WTC11 (cell line): ENCODE results near the gene SMC1B. TPM values are rescaled to one million over a fixed set of nuclear protein-coding genes. Genes with fewer than 3 reads are reported as not detected.

Source experiments
- ATAC-seq: fragments of 200-7000 bp; cut with Tn5 transposase; 2 replicates; pipeline ENCODE4 v1.10.0; 2021; ENCODE audit warnings: mild to moderate bottlenecking, moderate library complexity
- CTCF ChIA-PET: fragments of 300-600 bp; sonication (Branson Sonifier 250); formaldehyde crosslinking; loops from one replicate; lab custom pipeline; 2021; ENCODE audit warnings: antibody characterized with exemption; lab: Charles Lee
- POLR2A ChIA-PET: fragments of 350-600 bp; sonication (Branson Sonifier 250); formaldehyde crosslinking; loops from one replicate; lab custom pipeline; 2021; ENCODE audit warnings: antibody characterized with exemption; lab: Charles Lee
- DNase-seq: peaks from one replicate; pipeline ENCODE4 v3.0.0; 2021; ENCODE audit warnings: low spot score
- H3K27ac Mint-ChIP-seq: 2 replicates; pipeline ENCODE4 v1.8.0; 2021; ENCODE audit warnings: mixed read lengths
- H3K27me3 Mint-ChIP-seq: 2 replicates; pipeline ENCODE4 v1.8.0; 2021; ENCODE audit warnings: low read depth, mild to moderate bottlenecking, moderate library complexity, mixed read lengths
- H3K36me3 Mint-ChIP-seq: 2 replicates; pipeline ENCODE4 v1.8.0; 2021; ENCODE audit warnings: mixed read lengths
- H3K4me1 Mint-ChIP-seq: 2 replicates; pipeline ENCODE4 v1.8.0; 2022; ENCODE audit warnings: mixed read lengths
- H3K4me3 Mint-ChIP-seq: 2 replicates; pipeline ENCODE4 v1.8.0; 2021; ENCODE audit warnings: mild to moderate bottlenecking, moderate library complexity, mixed read lengths
- H3K9me3 Mint-ChIP-seq: 2 replicates; pipeline ENCODE4 v1.8.0; 2021; ENCODE audit warnings: mixed read lengths
- ATF1 ChIP-seq: sonication (generic); formaldehyde crosslinking; IDR thresholded peaks from 2 replicates; pipeline ENCODE4 v1.8.1; 2023; ENCODE audit warnings: mild to moderate bottlenecking, moderate library complexity, missing genetic modification reagents
- CBFB ChIP-seq: sonication (generic); formaldehyde crosslinking; IDR thresholded peaks from 2 replicates; pipeline ENCODE4 v1.8.1; 2022; ENCODE audit warnings: mild to moderate bottlenecking, low read depth, missing genetic modification reagents
- FOXP1 ChIP-seq: sonication (generic); formaldehyde crosslinking; IDR thresholded peaks from 2 replicates; pipeline ENCODE4 v1.8.0; 2022; ENCODE audit warnings: missing genetic modification reagents, mild to moderate bottlenecking, moderate library complexity, borderline replicate concordance
- HMGA2 ChIP-seq: fragments of 250-450 bp; sonication (Bioruptor Pico); IDR thresholded peaks from 2 replicates; pipeline ENCODE4 v1.4.0; 2021; ENCODE audit warnings: mild to moderate bottlenecking, moderate library complexity
- KAT7 ChIP-seq: sonication (generic); formaldehyde crosslinking; IDR thresholded peaks from 2 replicates; pipeline ENCODE4 v1.8.1; 2023; ENCODE audit warnings: missing genetic modification reagents, mild to moderate bottlenecking, borderline replicate concordance
- MYBL2 ChIP-seq: sonication (generic); formaldehyde crosslinking; IDR thresholded peaks from 2 replicates; pipeline ENCODE4 v1.8.1; 2023; ENCODE audit warnings: mild to moderate bottlenecking, moderate library complexity, missing genetic modification reagents
- NR3C1 ChIP-seq: sonication (generic); formaldehyde crosslinking; conservative IDR thresholded peaks from 2 replicates; pipeline ENCODE4 v1.8.1; 2023; ENCODE audit warnings: low read depth, mild to moderate bottlenecking, missing genetic modification reagents
- SMAD3 ChIP-seq: sonication (generic); formaldehyde crosslinking; IDR thresholded peaks from 2 replicates; pipeline ENCODE4 v1.8.0; 2022; ENCODE audit warnings: missing genetic modification reagents, mild to moderate bottlenecking, borderline replicate concordance
- TEAD1 ChIP-seq: sonication (generic); formaldehyde crosslinking; IDR thresholded peaks from 2 replicates; pipeline ENCODE4 v1.8.0; 2022; ENCODE audit warnings: mild to moderate bottlenecking, missing genetic modification reagents
- ZNF219 ChIP-seq: sonication (generic); formaldehyde crosslinking; IDR thresholded peaks from 2 replicates; pipeline ENCODE4 v1.8.0; 2023; ENCODE audit warnings: missing genetic modification reagents, mild to moderate bottlenecking, borderline replicate concordance
- total RNA-seq: library from RNA; stranded (reverse); gene quantifications from 3 replicates; pipeline ENCODE4 v1.2.3, GENCODE V29; 2021
- TF ChIP-seq, protein P1 (sequence below): sonication (generic); formaldehyde crosslinking; conservative IDR thresholded peaks from 2 replicates; pipeline ENCODE4 v1.8.1; 2023; ENCODE audit warnings: mild to moderate bottlenecking, low read depth, missing genetic modification reagents, moderate library complexity
- TF ChIP-seq, protein P2 (sequence below): sonication (generic); formaldehyde crosslinking; IDR thresholded peaks from 2 replicates; pipeline ENCODE4 v1.8.1; 2022; ENCODE audit warnings: low read depth, mild to moderate bottlenecking, moderate library complexity, missing genetic modification reagents, borderline replicate concordance
- TF ChIP-seq, protein P3 (sequence below): sonication (generic); formaldehyde crosslinking; IDR thresholded peaks from 2 replicates; pipeline ENCODE4 v1.8.1; 2022; ENCODE audit warnings: missing genetic modification reagents, borderline replicate concordance
- TF ChIP-seq, protein P4 (sequence below): fragments of 250-450 bp; sonication (Bioruptor Pico); conservative IDR thresholded peaks from 2 replicates; pipeline ENCODE4 v1.9.0; 2021; ENCODE audit warnings: mild to moderate bottlenecking
- TF ChIP-seq, protein P5 (sequence below): sonication (generic); formaldehyde crosslinking; IDR thresholded peaks from 2 replicates; pipeline ENCODE4 v1.8.0; 2023; ENCODE audit warnings: mild to moderate bottlenecking, missing genetic modification reagents

The SMC1B gene
- total RNA-seq, 1 experiment from 2014 or later = 0.07 TPM

DNA sequence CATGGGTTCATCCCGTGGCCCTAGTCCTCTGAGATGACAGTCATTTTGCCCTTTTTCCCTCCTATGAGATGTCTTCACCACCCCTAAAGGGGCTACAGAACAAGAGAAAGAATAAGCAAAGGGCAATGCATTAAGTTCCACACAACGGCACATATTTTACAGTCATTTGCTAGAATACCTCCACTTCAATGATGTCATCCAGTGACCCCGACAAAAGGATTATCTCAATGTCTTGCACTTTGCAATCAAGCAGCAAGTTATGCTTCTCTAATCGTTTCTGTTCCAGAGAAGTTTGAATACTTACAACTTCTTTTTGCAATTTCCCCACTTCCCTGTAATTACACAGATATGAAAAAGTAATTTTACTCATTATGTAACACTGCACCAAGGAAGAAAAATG is 53.8 kb downstream of the SMC1B start:
- no peak for ATAC-seq
- Mint-ChIP-seq H3K36me3 (no peaks in the 10 kb centered on the region), H3K9me3 (no peaks in the 10 kb centered on the region), H3K4me3 (no peak overlapping the region), H3K27me3 (no peaks in the 10 kb centered on the region; the same call in 1 of the 2 replicates), H3K27ac (no peak overlapping the region), H3K4me1 (no peaks in the 10 kb centered on the region)
- TF ChIP-seq FOXP1 (CRISPR knock-in tag) = no peak
- TF ChIP-seq, protein P1, sequence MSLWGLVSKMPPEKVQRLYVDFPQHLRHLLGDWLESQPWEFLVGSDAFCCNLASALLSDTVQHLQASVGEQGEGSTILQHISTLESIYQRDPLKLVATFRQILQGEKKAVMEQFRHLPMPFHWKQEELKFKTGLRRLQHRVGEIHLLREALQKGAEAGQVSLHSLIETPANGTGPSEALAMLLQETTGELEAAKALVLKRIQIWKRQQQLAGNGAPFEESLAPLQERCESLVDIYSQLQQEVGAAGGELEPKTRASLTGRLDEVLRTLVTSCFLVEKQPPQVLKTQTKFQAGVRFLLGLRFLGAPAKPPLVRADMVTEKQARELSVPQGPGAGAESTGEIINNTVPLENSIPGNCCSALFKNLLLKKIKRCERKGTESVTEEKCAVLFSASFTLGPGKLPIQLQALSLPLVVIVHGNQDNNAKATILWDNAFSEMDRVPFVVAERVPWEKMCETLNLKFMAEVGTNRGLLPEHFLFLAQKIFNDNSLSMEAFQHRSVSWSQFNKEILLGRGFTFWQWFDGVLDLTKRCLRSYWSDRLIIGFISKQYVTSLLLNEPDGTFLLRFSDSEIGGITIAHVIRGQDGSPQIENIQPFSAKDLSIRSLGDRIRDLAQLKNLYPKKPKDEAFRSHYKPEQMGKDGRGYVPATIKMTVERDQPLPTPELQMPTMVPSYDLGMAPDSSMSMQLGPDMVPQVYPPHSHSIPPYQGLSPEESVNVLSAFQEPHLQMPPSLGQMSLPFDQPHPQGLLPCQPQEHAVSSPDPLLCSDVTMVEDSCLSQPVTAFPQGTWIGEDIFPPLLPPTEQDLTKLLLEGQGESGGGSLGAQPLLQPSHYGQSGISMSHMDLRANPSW (CRISPR knock-in tag) = no peak
- no peak for TF ChIP-seq ZNF219 (CRISPR knock-in tag)
- TF ChIP-seq KAT7 (CRISPR knock-in tag) = no peak
- TF ChIP-seq, protein P2, sequence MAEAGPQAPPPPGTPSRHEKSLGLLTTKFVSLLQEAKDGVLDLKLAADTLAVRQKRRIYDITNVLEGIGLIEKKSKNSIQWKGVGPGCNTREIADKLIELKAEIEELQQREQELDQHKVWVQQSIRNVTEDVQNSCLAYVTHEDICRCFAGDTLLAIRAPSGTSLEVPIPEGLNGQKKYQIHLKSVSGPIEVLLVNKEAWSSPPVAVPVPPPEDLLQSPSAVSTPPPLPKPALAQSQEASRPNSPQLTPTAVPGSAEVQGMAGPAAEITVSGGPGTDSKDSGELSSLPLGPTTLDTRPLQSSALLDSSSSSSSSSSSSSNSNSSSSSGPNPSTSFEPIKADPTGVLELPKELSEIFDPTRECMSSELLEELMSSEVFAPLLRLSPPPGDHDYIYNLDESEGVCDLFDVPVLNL (CRISPR knock-in tag) = no peak
- POLR2A ChIA-PET = no interaction called here
- no peak for DNase-seq
- CTCF ChIA-PET = no interaction called here

DNA sequence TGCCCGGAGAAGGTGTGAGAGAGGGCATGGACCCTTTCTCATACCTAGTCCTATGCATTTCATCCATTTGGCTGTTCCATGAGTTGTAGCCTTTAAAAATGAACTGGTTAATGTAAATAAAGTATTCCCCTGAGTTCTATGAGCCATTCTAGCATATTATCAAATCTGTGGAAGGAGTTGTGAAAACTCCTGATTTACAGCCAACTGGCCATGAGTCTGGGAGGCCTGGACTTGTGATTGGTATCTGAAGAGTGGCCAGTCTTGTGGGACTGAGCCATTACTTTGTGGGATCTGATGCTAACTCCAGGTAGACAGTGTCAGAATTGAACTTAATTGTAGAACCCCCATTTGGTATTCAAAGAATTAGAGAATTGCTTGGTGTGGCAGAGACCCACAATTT is 55.3 kb downstream of the SMC1B start:
- no peaks in the 10 kb centered on the region for H3K36me3 Mint-ChIP-seq
- no peaks in the 10 kb centered on the region; the same call in 1 of the 2 replicates for H3K27me3 Mint-ChIP-seq
- POLR2A ChIA-PET = no interaction called here
- TF ChIP-seq, protein P3, sequence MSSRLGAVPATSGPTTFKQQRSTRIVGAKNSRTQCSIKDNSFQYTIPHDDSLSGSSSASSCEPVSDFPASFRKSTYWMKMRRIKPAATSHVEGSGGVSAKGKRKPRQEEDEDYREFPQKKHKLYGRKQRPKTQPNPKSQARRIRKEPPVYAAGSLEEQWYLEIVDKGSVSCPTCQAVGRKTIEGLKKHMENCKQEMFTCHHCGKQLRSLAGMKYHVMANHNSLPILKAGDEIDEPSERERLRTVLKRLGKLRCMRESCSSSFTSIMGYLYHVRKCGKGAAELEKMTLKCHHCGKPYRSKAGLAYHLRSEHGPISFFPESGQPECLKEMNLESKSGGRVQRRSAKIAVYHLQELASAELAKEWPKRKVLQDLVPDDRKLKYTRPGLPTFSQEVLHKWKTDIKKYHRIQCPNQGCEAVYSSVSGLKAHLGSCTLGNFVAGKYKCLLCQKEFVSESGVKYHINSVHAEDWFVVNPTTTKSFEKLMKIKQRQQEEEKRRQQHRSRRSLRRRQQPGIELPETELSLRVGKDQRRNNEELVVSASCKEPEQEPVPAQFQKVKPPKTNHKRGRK = no peak
- TF ChIP-seq TEAD1 (CRISPR knock-in tag) (no peak), NR3C1 (CRISPR knock-in tag) (no peak)
- ATAC-seq (no peak), DNase-seq (no peak)
- H3K4me1 Mint-ChIP-seq = no peaks in the 10 kb centered on the region
- CTCF ChIA-PET = no interaction called here
- H3K9me3 Mint-ChIP-seq = no peaks in the 10 kb centered on the region
- H3K27ac Mint-ChIP-seq = no peak overlapping the region
- H3K4me3 Mint-ChIP-seq = no peak overlapping the region

DNA sequence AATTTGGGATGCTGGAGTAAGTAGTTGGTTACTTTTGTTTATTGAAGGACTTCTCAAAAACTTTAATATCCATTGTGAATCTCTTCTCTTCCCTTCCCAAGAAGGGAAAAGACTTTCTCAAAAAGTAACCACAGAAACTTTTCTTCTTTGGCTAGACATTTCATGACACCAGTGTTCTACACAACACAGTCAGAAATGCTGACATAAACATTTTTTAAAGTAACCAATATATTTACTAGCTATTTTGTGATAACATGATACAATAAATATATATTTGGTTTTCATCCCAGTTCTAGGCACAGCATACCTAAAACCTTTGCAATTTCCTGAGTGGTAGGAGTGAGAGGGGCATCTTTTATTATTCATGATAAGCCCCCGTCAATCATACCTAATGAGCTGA is 55.9 kb downstream of the SMC1B start:
- Mint-ChIP-seq H3K4me1 (no peaks in the 10 kb centered on the region), H3K27me3 (no peaks in the 10 kb centered on the region; the same call in 1 of the 2 replicates), H3K4me3 (no peak overlapping the region), H3K9me3 (no peaks in the 10 kb centered on the region), H3K36me3 (no peaks in the 10 kb centered on the region), H3K27ac (no peak overlapping the region)
- ChIA-PET CTCF (no interaction called here), POLR2A (no interaction called here)
- TF ChIP-seq HMGA2 (no peak), TEAD1 (CRISPR knock-in tag) (no peak), MYBL2 (CRISPR knock-in tag) (no peak), SMAD3 (CRISPR knock-in tag) (no peak), CBFB (CRISPR knock-in tag) (no peak), ATF1 (CRISPR knock-in tag) (no peak)
- TF ChIP-seq, protein P4, sequence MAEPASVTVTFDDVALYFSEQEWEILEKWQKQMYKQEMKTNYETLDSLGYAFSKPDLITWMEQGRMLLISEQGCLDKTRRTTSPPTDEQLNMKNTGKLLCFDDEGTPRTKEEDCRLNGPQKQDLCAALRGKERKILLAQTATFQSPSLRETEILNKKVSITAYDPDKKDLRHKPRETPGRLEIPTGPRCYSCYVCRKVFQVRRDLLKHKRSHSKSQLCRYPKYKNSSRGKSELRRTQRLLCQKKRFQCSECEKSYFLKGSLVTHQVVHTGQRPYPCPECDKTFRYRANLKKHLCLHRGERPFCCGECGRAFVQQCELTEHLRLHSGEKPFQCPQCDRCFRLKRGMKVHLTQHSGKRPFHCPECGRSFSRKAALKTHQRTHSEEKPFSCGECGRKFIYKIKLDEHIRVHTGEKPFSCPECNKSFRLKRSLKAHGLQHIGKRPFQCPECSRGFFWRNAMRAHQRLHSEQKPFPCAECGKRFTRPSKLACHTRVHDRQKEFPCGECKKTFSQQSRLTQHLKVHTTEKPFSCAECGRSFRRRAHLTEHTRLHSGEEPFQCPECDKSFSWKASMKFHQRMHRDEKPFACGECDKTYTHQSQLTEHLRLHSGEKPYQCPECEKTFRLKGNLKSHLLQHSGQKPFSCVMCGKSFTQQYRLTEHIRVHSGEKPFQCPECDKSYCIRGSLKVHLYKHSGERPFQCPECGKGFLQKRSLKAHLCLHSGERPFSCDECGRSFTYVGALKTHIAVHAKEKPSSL (CRISPR knock-in tag) = no peak
- TF ChIP-seq, protein P5, sequence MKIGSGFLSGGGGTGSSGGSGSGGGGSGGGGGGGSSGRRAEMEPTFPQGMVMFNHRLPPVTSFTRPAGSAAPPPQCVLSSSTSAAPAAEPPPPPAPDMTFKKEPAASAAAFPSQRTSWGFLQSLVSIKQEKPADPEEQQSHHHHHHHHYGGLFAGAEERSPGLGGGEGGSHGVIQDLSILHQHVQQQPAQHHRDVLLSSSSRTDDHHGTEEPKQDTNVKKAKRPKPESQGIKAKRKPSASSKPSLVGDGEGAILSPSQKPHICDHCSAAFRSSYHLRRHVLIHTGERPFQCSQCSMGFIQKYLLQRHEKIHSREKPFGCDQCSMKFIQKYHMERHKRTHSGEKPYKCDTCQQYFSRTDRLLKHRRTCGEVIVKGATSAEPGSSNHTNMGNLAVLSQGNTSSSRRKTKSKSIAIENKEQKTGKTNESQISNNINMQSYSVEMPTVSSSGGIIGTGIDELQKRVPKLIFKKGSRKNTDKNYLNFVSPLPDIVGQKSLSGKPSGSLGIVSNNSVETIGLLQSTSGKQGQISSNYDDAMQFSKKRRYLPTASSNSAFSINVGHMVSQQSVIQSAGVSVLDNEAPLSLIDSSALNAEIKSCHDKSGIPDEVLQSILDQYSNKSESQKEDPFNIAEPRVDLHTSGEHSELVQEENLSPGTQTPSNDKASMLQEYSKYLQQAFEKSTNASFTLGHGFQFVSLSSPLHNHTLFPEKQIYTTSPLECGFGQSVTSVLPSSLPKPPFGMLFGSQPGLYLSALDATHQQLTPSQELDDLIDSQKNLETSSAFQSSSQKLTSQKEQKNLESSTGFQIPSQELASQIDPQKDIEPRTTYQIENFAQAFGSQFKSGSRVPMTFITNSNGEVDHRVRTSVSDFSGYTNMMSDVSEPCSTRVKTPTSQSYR (CRISPR knock-in tag) = no peak
- ATAC-seq (no peak), DNase-seq (no peak)
